Hippocampal formation (tissue), 2 donors: Measurements from ENCODE around the gene RHBDD3.
A peak's percentile ranks its signal among the peaks of the same experiment; 100 is the strongest.

ENCODE experiments used
- DNase-seq, 2 donors: peaks; one replicate each; lab custom pipeline; 2025; lab: John Stamatoyannopoulos, UW

Gene RHBDD3

DNA sequence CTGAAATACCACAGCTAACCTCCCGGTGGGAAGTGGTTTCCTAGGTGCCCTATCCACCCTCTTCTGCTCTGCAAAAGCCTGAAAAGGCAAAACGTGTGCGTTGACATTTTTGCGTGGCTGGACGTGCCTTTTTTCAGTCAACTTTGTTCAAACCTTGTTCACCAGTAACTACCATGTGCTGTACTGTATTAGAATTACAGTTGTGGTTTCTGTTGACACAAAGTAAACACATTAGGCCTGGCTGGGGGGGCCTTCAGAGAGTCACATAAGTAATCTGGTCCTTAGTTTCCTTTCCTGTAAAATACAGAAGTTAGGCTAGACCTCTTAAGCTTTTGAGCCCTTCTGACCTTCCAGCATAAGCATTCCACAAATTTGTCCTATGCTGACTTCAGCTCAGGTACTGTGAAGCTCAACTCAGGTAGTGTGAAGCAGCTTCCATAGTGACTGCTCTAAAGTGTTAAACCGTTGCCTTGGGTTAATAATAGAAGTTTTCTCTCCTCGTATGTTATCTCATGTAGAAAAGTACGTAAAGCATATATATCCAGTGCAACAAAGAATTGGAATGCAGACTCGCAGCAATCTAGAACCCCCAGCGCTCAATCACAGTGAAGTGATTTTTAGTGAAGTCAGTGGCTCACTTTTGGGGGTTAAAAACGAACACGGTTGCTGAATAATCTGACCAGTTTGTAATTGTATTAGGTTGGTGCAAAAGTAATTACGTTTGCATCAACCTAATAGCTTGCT lies 2.1 kb upstream of the RHBDD3 start:
- DNase-seq: no peak

DNA sequence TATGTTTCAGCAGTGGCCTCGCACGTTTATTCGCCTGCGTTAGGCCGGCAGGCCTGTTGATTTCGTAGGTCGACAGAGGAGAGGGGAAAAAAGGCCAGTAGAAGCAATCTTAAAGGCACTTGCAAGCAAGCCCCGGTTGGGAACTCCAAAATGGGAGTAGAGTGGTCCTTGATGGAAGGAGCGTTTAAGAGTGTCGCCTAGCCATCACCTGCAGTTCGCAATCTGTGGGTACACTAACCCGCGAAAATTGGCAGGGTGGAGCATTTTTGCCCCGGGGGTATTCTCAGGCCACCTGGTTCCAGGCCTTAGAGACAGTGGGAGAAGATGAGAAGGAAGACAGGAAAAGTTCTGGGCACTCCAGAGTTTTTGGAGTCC lies 1.4 kb upstream of the RHBDD3 start:
- no peak for DNase-seq

DNA sequence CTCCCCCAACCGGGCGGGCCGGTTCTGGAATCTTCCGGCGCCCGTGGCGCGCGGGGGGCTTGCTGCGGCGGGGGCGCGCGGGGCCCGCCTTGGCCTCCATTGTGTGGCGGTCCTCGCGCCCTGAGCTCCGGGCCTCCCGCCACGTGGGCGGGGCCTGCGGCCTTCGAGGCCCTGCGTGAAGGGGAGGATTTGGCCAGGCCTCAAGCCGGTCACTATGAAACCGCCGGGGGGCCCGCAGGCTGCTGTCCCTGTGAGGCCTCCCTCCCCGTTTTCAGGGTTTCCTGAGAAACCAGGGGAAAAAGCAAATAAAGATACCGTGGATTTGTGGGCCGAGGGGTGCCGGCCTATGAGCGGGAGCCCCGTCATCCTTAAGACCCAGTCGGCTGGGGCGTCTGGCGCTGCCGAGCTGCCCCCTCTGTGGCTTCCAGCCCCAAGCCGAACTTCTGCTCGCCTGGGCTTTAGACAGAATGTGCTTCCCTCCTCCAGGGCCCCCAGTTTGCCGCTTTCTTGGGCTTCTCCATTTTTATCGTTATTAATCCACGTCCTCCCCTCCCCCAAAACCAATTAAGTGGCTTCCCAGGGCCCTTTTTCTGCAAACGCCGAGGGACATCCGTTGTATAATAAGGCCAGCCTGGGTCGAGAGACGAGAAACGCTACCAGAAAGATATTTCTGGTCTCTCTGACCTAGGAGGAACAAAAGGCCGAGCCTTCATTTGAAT lies 889 bp upstream of the RHBDD3 start:
- peak; percentile 51 to 61 for DNase-seq

DNA sequence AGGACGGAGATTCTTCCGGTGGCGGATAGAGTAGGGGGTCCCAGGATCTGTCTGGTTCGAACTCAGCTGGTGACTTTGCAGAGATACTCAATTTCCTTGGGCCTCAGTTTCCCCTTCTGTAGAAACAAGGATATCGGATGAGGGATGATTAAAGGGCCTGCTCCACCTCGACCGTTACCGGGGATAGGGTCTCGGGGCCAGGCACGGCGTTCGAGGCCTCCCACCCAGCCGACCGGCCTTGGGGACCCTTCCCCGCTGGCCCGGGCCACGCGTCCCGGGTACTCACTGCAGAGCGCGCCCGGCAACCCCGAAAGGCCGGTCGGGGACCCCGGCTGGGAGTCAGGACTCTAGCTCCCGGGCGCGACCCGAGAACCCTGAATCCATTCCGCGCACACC lies 321 bp downstream of the RHBDD3 start:
- DNase-seq: no peak

DNA sequence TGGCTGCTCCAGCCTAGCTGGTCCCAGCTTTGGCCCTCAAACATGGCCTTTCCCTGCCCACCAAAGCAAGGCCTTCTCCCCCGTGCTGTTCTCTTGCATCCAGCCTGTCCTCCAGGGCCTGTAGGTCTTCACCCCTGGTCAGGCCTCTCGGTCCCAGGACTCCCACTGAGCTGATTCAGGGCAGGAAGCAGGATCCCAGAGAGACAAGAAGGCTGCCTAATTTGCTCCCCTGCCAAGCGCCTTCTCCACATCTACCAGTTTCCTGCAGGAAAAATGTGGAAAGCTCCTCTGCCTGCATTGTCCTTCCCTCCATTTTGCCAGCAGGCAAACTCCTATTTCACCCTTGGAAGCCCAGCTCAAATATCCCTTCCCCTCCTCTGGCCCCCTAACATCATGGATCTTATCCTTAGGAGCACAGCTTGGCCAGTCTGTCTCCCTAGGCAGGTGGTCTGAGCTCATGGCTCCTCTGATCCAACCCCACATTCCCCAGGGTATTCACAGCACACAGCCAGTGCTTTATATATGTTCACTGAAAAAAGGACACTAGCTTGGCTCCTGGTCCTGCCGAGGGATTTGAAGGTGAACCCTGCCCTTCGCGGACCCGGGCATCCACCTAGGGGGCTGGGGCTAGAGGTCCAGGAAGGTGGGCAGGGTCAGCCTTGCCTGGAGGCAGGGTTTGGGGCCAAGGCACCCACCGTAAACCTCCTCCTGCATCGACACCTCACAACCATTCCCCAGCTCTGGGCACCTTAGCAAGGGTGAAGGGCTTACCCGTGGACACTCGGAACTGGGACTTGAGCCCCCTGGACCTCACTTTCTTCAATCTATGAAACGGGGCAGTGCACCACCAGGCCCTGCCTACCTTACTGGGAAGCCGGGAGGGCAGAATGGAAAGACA lies 968 bp downstream of the RHBDD3 start:
- no peak for DNase-seq

DNA sequence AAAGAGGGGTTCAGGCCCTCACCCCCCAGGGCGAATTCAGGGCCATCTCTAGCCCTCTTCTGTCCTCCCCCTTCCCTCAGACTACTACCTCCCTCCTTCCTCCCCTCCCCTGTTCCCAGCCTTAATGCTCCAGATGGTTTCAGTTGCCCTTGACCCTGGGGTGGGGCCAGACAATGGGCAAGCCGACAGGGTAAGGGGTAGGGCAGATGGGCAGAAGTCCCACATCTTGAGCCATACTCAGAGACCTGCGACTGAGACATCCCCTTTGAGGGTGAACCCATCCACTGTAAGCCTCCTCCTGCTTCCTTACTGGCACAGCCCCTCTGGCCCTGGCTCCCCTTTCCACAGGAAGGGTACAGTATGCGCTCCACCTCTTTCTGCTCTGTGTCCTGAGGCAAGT lies 1.9 kb downstream of the RHBDD3 start:
- DNase-seq: no peak

DNA sequence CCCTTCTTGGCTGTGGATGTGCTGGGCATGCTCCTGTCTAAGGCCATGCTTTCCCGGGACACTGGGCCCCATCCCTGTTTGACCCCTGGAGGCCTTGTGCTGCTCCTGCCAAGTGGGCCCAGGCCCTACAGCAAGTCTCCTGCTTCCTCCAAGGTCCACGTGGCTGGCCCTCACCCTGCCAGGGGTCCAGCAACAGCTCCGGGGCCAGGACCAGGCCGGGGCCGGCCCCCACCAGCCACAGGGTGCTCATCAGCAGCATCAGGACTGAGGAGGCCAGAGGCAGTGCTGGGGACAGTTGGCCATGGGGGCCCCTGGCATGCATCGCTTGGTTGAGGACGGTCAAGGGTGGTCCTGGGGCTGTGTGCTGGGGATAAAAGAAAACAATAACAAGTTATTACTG lies 2.5 kb downstream of the RHBDD3 start:
- no peak for DNase-seq

DNA sequence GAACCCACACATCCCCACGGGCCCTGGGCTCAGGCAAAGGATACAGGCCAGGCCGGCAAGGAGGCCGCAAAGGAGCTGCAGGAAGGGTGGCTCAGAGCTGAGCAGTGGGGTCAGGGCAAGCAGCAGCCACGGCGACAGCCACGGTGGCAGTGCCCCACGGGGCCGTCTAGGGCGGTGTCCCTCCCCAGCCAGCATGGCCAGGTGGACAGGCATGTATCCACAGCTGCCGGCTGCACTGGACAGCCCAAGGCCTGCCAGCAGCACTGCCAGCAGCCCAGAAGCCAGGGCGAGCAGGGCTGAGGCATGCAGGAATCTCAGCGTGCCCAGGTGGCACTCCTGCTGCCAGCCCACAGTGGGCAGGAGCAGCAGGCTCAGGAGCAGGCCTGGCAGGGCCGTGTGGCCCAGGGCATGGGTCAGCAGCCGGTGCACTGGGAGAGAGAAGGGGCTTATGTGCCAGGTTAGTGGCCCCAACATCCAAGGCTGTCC lies 3.9 kb downstream of the RHBDD3 start:
- no peak for DNase-seq

DNA sequence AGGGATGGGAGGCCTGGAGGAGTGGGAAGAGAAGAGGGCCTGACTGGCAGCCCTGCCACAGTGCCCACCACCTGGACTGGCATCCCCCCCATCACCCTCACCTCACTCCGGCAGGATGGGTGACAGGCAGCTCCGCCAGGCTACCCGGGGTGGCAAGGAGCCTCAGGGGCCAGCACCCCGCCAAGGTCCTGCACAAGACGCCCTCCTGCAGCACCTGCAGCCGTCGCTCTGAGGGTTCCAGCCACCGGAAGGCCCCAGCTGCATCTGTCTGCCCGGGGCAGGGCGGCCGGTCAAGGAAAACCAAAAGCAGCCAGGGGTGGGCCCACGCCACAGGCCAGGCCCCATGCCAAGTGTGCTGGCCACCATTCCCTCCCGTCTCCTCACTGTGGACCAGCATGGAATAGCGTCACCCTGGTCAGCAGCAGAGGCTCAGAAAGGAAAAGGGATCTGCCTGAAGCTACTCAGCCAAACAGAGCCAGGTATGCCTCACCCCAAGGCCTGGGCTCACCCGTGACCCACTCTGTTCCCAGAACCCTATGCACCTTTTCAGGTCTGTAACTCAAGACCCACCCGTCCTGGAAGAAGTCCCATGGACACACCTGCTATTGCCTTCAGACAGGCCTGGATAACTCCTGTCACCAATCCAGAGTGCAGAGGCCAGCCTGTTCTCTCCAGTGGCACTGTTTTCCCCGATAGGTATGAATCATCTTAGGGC lies 7.0 kb downstream of the RHBDD3 start:
- no peak for DNase-seq

DNA sequence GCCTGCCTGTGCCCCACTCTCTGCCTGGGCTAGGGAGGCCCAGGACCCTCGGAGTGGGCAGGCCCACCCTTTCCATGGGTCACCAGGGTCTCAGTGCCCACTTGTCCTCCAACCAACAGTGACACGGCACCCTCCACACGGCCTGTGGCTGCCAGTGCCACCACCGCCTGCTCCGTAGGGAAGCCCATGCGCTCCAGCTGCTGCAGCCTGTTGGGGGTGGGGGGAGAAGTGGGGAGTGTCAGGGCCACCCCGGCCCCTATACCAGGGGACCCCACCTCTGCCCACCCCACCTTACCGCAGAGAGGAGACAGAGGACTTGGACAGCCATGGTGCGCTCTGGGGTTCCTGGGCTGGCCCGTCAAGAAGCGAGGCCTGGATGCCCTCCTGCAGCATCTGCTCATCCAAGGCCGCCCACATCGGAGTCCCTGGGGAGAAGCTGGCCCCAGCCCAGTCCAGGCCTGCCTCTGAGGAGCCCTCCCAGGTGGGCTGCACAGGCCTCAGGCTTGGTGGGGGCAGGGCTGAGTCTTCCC lies 7.7 kb downstream of the RHBDD3 start:
- DNase-seq: no peak

DNA sequence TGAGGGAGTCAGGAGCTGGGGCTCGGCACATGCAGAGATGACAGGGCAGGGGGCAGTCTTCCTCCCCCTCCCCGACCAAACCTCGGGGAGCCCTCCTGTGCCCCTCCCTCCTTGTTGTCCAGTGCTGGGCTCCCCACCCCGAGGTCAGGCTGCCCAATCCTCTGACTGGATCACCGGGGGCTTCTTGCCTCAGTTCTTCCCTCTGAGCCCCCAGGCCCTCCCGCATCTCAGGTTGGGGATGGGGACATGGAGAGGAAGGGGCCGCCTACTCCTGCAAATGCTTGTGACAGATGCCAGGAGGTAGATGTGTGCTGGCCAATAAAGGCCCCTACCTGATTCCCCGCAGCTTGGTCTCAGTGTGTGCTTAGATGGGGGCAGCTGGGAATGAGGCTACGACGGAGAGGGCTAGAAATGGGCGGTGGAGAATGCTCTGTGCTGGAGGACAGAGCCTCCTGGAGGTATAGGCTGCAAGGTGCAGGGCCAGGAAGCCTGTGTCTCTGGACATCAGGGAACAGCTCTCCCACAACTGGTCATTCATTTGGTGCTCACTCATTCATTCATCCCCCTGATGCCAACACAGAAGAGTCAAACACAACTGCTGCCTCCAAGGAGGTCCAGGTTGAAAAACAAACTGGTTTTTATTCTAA lies 8.4 kb downstream of the RHBDD3 start:
- DNase-seq: no peak

DNA sequence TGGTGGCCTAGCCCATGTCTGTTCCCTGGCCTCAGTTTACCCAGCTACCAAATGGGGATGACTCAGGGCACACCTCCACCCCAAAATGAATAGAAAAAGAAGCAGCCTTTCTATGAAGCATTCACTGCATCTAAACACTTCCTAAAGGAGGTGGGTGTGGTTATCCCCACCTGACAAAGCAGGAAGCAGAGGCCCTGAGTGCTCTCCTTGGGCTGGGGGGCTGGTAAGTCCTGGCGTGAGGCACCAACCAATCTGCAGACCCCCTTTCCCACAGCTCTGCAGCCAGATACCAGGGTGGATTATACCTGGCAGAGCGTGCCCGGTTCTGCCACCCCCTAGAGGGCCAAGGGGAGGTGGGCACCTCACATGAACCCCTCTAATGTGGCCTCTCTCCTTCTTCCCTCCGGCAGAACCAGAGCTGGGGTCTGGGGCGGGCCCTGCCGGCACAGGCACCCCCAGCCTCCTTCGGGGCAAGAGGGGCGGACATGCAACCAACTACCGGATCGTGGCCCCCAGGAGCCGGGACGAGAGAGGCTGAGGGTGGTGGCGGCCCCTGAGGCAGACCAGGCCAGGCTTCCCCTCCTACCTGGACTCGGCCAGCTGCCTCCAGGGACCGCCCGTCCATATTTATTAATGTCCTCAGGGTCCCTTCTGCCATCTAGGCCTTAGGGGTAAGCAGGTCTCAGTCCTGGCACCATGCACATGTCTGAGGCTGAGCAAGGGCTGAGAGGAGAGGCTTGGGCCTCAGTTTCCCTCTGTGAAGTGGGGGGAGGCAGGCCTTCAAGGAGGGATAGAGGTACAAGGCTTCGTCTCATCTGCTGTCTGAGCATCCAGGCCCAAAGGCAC lies 9.2 kb downstream of the RHBDD3 start:
- no peak for DNase-seq

DNA sequence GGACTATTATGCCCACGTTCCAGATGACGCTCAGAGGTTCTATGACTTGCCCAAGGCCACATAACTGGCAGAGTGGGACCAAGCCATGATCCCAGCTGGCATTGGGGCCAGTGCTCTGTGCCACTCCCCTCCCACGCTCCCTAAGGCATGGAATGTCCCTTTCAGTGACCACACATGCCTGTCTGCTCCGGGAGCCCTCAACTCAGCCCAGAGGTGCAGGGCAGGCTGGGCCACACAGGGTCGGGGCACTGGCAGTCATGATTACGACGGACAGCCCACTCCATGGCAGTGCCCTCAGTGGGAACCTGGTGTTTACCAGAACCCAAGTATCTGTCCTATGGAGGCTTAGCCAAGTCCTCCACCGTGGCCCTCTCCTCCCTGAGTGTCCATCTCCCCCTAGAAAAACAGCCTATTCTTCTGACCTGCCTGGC lies 10.0 kb downstream of the RHBDD3 start:
- DNase-seq: no peak

DNA sequence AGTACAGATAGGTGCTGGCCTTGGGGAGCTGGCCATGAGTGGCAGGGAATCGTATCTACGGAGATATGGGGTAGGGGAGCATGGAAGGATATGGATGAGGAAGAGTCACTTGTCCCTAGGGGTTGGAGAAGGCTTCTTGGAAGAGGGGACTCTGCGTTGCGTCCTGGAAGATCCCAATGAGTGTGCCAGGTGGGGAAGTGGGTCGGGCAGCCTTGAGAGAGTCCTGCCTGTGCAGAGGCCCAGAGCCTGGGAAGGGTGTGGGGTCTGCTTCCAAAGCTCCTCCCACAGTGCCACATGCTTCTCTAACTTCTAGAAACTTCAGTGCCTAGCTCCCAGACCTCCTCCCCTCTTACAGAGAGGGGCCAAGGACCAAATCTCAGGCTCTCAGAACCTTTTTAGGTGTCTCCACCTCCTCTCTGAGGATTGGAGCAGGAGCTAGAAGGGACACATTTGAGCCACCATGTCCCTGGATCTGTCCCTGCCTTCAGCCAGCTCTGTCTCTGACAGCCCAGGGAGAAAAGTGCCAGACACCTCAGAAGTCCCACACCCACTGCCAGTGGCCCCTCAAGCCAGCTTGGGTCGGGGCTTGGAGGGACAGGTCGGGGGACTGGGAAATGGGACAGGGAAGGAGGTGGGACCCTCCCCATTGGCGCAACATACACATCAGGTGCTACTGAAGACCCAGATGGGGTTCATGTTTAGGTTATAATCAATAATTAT lies 11.0 kb downstream of the RHBDD3 start:
- DNase-seq: no peak

DNA sequence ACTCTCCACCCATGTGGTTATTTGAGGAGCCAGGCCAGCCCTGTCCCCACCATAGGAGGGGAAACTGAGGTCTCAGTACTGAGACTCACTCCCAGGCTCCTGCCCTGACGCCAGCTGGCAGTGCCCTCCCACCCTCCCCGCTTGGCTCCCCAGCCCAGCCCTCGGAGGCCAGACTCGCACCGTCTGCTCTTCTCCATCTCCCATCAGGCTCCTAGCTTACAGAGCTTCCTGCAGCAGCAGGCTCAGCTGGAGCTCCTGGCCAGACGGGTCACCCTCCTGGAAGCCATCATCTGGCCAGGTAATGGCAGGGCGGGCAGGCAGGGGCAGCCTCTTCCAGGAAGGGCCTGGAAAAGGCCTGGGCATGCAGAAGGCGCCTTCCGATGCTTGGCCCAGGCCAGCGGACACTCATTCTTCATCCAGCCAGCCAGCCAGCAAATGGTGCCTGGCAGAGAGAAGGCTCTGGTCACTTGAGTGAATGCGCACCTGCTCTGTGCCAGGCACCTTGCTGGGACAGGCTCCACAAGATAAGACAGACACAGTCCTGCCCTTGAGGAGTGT lies 12.6 kb downstream of the RHBDD3 start:
- DNase-seq: no peak

DNA sequence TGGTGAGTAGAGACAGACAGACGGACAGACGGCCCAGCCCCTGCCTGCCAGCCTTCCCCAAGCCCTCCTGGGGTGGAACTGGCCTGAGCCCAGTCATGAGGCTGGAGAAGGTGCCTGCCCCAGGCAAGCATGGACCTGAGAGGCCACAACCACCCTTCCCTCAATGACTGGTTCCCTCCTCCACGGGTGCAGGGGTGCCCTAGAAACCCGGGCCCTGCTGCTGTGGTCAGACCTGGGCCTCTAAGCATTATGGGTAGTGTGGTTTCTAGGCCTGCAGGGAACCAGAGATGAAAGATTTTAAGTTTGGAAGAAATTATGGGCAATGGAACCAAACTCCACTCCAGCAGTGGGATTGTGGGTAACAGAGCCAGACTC lies 13.5 kb downstream of the RHBDD3 start:
- no peak for DNase-seq

DNA sequence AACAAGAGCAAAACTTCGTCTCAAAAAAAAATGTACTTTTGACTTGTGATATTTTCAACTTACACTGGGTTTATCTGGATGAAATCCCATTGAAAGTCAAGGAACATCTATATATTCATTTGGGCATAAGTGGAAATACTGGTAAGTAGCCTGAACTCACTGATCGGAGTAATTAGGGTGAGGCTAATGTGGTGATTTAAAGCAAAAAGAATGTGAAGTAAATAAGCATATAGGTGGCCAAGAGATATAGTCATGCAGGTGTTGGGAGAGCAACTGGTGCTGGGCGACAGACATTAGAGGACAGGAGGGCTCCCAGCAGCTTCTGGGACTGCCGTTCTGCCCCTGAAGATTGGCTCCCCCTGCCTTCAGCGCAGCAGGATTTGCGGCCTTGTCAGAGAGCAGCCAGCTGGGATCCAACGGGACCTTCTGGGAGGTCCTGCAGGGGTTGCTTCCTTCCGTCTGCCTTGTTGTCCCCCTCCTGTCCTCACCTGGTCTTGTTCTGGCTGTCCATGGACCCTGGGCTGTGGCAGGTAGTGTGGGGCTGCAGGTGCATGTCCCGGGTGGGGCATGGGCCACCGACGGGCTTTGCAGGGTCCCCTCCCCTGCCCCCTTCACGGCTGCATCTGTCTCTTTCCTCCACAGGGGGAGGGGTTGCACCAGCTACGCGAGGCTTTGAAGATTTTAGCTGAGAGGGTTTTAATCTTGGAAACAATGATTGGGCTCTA lies 14.1 kb downstream of the RHBDD3 start:
- no peak for DNase-seq
